ENCODE data around the gene ALMS1. TPM values are rescaled to one million over a fixed set of nuclear protein-coding genes. Genes with fewer than 3 reads are reported as not detected.

ALMS1 gene
- total RNA-seq, 8 experiments from 2014 or later: 8.1 to 60.2 (median 39.2) TPM

DNA sequence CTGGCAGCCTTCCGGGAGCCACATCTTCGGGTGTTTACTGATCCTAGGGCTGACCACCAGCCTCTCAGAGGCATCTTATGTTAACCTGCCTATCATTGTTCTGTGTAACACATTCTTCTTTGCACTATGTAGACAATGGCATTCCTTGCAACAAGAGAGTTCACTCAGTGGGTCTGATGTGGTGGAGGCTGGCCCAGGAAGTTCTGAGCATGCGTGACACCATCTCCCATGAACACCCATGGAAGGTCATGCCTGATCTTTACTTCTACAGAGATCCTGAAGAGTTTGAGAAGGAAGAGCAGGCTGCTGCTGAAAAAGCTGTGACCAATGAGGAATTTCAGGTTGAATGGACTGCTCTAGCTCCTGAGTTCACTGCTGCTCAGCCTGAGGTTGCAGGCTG lies 15.3 kb upstream of the ALMS1 start:
- Histone ChIP-seq H3K27ac (no peak overlapping the region), H3K4me1 (replicated peaks in 1 of 2) (no peaks in the 10 kb centered on the region), H3K4me3 (no peak overlapping the region)
- WGBS, 10 experiments: 45 to 60% methylated on average over 1 to 2 of the region's 3 CpGs; no CpG with 5 or more reads in 8 of the 10 experiments
- in situ Hi-C loops (cut with MboI; ENCODE audit: low pct_unique_long_range_greater_than_20kb in 2 of 9, low sequenced_read_pairs in 9 of 9, unreplicated experiment in 9 of 9): no loop called here
- no peak for ATAC-seq (replicated peaks in 6 of 8)

DNA sequence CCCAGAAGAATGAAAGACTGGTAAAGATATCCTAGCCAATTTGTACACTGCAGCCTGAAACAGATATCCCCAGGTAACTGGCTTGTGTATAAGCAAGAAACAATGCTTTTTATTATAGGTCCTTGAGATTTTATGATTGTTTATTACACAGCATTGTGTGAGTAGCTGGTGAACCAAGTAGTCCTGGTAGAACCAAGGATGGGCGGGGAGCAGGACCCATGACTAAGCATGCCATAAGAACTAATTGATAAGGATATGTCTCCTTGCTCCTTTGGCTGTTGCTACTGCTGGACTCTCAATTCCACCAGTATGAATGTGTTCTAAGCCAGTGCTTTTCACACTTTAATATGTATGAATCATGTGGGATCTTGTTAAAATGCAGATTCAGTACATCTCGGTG lies 12.3 kb upstream of the ALMS1 start:
- H3K4me3 ChIP-seq: no peak overlapping the region
- 0 to 80% (median 43%) methylated on average over 1 to 2 of the region's 2 CpGs; no CpG with 5 or more reads in 2 of the 10 experiments for WGBS, 10 experiments
- H3K27ac ChIP-seq: no peak overlapping the region
- in situ Hi-C loops (cut with MboI; ENCODE audit: low pct_unique_long_range_greater_than_20kb in 2 of 9, low sequenced_read_pairs in 9 of 9, unreplicated experiment in 9 of 9): no loop called here
- ATAC-seq (replicated peaks in 6 of 8): peak in 1 of 8 experiments; percentile 18
- no peaks in the 10 kb centered on the region for H3K4me1 ChIP-seq (replicated peaks in 1 of 2)

- no peak overlapping the region for H3K4me3 ChIP-seq
- no peak overlapping the region for H3K27ac ChIP-seq
- no peaks in the 10 kb centered on the region for H3K4me1 ChIP-seq (replicated peaks in 1 of 2)
- peak in 2 of 8 experiments; percentile 74 to 77 for ATAC-seq (replicated peaks in 6 of 8)
- WGBS, 10 experiments: 0 to 33% (median 18%) methylated on average over 1 of the region's 1 CpG; no CpG with 5 or more reads in 4 of the 10 experiments
- in situ Hi-C loops (cut with MboI; ENCODE audit: low pct_unique_long_range_greater_than_20kb in 2 of 9, low sequenced_read_pairs in 9 of 9, unreplicated experiment in 9 of 9): no loop called here
Observed at GRCh38 chr2:73374269-73374668, 11.4 kb upstream of the ALMS1 start.

DNA sequence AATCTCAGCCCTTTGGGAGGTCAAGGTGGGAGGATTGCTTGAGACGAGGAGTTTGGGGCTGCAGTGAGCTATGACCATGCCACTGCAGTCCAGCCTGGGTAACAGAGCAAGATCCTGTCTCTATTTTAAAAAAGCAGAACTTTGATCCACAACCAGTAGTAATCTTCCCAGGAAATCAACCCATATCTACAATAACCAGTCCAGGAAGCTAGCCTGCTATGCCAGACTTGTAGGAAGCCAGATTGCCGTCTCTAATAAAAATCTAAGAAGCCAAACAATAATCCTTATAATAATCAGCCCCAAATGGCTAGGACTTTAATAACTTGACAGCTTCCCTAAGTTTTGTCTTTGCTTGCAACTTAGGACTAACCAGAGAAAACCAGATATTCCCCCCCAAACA lies 9.0 kb upstream of the ALMS1 start:
- H3K4me3 ChIP-seq: no peak overlapping the region
- 50 to 88% (median 77%) methylated on average over 1 to 2 of the region's 2 CpGs; no CpG with 5 or more reads in 6 of the 10 experiments for WGBS, 10 experiments
- ATAC-seq (replicated peaks in 6 of 8): no peak
- in situ Hi-C loops (cut with MboI; ENCODE audit: low pct_unique_long_range_greater_than_20kb in 2 of 9, low sequenced_read_pairs in 9 of 9, unreplicated experiment in 9 of 9): no loop called here
- H3K4me1 ChIP-seq (replicated peaks in 1 of 2): no peaks in the 10 kb centered on the region
- H3K27ac ChIP-seq: no peak overlapping the region

GRCh38 chr2:73383036-73383435 lies 2.6 kb upstream of the ALMS1 start:
- ATAC-seq (replicated peaks in 6 of 8): no peak
- in situ Hi-C loops (cut with MboI; ENCODE audit: low pct_unique_long_range_greater_than_20kb in 2 of 9, low sequenced_read_pairs in 9 of 9, unreplicated experiment in 9 of 9): no loop called here
- H3K4me3 ChIP-seq: no peak overlapping the region
- peaks cover 6 to 7% of the 10 kb centered on the region in 2 donors for H3K4me1 ChIP-seq (replicated peaks in 1 of 2)
- WGBS, 10 experiments: 45 to 83% (median 72%) methylated on average over 2 to 3 of the region's 3 CpGs
- H3K27ac ChIP-seq: no peak overlapping the region

- Histone ChIP-seq H3K27ac (peak overlapping the region; percentile 55 to 70), H3K4me1 (replicated peaks in 1 of 2) (peaks cover 6 to 7% of the 10 kb centered on the region in 2 donors), H3K4me3 (peak overlapping the region; percentile 66 to 91 (median 76))
- no peak for ATAC-seq (replicated peaks in 6 of 8)
- 0 to 20% (median 8%) methylated on average over 1 to 8 of the region's 9 CpGs for WGBS, 10 experiments
- in situ Hi-C loops (cut with MboI; ENCODE audit: low pct_unique_long_range_greater_than_20kb in 2 of 9, low sequenced_read_pairs in 9 of 9, unreplicated experiment in 9 of 9): no loop called here
Observed at GRCh38 chr2:73385123-73385503, 523 bp upstream of the ALMS1 start.

DNA sequence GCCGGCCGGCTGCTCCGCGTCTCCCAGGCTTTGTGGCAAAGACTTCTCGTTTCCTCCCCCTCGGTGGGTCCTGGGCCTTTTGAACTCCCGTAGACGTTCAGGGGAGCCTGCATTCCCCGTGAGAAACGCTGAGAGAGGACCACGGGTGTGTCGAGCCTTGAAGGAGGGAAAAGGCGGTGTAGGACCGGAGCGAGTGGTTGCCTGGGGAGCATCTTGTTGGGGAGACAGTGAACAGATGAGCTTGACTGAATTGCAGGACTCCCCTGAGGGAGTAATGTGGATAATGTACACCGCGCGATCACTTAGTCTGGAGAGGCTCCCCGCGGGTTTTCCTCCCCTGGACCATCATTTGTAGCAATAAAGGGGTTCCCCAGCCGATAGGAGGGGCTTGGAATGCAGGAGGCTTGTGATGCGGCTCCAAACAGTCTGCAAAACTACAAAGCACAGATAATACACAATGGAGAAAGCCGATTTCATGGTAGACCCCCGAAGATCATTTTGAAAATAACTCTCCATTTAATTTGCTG lies 769 bp downstream of the ALMS1 start:
- WGBS, 10 experiments: 0% methylated on average over 1 to 12 of the region's 24 CpGs; no CpG with 5 or more reads in 2 of the 10 experiments
- in situ Hi-C loops (cut with MboI; ENCODE audit: low pct_unique_long_range_greater_than_20kb in 2 of 9, low sequenced_read_pairs in 9 of 9, unreplicated experiment in 9 of 9): no loop called here

DNA sequence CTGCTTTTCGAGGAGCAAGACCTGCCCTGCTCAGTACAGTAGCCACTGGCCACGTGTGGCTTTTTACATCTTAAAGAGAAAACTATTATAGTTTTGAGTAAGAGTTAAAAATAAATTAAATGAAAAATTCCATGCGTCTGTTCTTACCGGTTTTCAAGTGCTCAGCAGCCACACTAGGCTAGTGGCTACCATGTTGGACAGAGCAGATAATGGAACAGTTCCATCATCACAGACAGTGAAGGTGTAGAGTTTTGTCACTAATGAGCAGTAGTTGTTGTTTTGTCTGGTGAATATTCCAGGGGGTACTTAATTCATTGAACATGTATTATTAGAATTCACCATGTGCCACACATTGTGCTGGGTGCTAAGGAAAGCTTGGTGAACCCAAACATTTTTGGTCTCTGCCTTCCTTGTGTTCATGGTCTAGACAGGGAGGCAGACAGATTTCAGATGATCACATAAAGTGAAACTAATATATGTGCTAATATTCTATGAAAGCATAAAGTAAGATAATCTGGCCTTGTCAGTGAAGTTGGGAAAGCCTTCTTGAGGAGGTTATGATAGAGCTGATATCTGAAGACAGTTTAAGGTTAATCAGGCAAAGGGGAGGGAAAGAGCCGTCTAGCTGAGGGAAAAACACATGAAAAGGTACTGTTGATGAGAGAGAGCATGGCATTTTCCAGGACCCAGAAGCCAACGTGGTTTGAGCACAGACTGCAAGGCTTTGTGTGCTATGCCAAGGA lies 1.4 kb downstream of the ALMS1 start:
- 7 to 30% (median 13%) methylated on average over 2 to 6 of the region's 6 CpGs; no CpG with 5 or more reads in 3 of the 10 experiments for WGBS, 10 experiments
- no peak overlapping the region for H3K27ac ChIP-seq

More for the DNA sequence above, 769 bp downstream of the ALMS1 start:
- Histone ChIP-seq H3K27ac (peak overlapping the region; percentile 76 to 85), H3K4me1 (replicated peaks in 1 of 2) (peaks cover 6 to 7% of the 10 kb centered on the region in 2 donors), H3K4me3 (peak overlapping the region; percentile 66 to 91 (median 76))
- ATAC-seq (replicated peaks in 6 of 8): peak; percentile 3 to 22 (median 13)

GRCh38 chr2:73402386-73403103 lies 16.9 kb downstream of the ALMS1 start:
- no peak overlapping the region for H3K4me3 ChIP-seq
- no peak overlapping the region for H3K27ac ChIP-seq
- in situ Hi-C loops (cut with MboI; ENCODE audit: low pct_unique_long_range_greater_than_20kb in 2 of 9, low sequenced_read_pairs in 9 of 9, unreplicated experiment in 9 of 9): no loop called here
- 84 to 100% (median 98%) methylated on average over 3 to 9 of the region's 9 CpGs for WGBS, 10 experiments
- no peaks in the 10 kb centered on the region for H3K4me1 ChIP-seq (replicated peaks in 1 of 2)
- no peak for ATAC-seq (replicated peaks in 6 of 8)

More for the DNA sequence above, 1.4 kb downstream of the ALMS1 start:
- in situ Hi-C loops (cut with MboI; ENCODE audit: low pct_unique_long_range_greater_than_20kb in 2 of 9, low sequenced_read_pairs in 9 of 9, unreplicated experiment in 9 of 9): no loop called here
- Histone ChIP-seq H3K4me1 (replicated peaks in 1 of 2) (peaks cover 6 to 7% of the 10 kb centered on the region in 2 donors), H3K4me3 (peak overlapping the region; percentile 66 to 91 (median 76))
- no peak for ATAC-seq (replicated peaks in 6 of 8)

DNA sequence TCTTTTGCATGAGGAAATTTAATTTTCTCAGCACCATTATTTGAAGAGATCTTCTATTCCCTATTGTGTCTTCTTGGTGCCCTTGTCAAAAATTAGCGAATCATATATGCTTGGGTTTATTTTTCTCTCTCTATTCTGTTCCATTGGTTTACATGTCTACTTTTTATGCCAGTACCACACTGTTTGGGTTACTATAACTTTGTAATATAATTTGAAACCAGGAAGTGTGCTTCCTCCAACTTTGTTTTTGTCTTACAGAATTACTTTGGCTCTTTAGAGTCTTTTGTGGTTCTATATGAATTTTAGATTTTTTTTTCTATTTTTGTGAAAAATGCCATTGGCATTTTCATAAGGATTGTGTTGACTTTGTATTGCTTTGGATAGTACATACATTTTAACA lies 17.6 kb downstream of the ALMS1 start:
- ATAC-seq (replicated peaks in 6 of 8): no peak
- in situ Hi-C loops (cut with MboI; ENCODE audit: low pct_unique_long_range_greater_than_20kb in 2 of 9, low sequenced_read_pairs in 9 of 9, unreplicated experiment in 9 of 9): no loop called here
- H3K4me3 ChIP-seq: no peak overlapping the region
- no peaks in the 10 kb centered on the region for H3K4me1 ChIP-seq (replicated peaks in 1 of 2)
- H3K27ac ChIP-seq: no peak overlapping the region
- 80 to 100% (median 92%) methylated on average over 1 of the region's 1 CpG; no CpG with 5 or more reads in 2 of the 10 experiments for WGBS, 10 experiments

DNA sequence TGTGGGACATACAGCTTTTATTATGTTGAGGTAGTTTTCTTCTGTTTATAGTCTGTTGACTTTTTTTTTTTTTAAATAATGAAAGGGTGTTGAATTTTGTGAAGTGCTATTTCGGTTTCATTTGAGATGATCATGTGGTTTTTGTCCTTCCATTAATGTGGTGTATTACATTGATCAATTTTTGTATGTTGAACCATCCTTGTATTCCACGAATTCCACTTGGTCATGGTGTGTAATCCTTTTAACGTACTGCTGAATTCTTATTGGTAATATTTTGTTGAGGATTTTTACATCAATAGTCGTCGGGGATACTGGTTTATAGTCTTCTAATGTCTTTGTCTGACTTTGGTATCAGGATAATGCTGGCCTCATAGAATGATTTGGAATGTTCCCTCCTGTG lies 18.8 kb downstream of the ALMS1 start:
- H3K4me3 ChIP-seq: no peak overlapping the region
- H3K27ac ChIP-seq: no peak overlapping the region
- 52 to 100% (median 94%) methylated on average over 1 to 5 of the region's 5 CpGs; no CpG with 5 or more reads in 1 of the 10 experiments for WGBS, 10 experiments
- no peaks in the 10 kb centered on the region for H3K4me1 ChIP-seq (replicated peaks in 1 of 2)
- in situ Hi-C loops (cut with MboI; ENCODE audit: low pct_unique_long_range_greater_than_20kb in 2 of 9, low sequenced_read_pairs in 9 of 9, unreplicated experiment in 9 of 9): no loop called here
- no peak for ATAC-seq (replicated peaks in 6 of 8)

GRCh38 chr2:73406996-73407395 lies 21.4 kb downstream of the ALMS1 start:
- ATAC-seq (replicated peaks in 6 of 8): no peak
- 67 to 100% (median 81%) methylated on average over 1 to 2 of the region's 2 CpGs; no CpG with 5 or more reads in 4 of the 10 experiments for WGBS, 10 experiments
- H3K4me1 ChIP-seq (replicated peaks in 1 of 2): no peaks in the 10 kb centered on the region
- no peak overlapping the region for H3K4me3 ChIP-seq
- in situ Hi-C loops (cut with MboI; ENCODE audit: low pct_unique_long_range_greater_than_20kb in 2 of 9, low sequenced_read_pairs in 9 of 9, unreplicated experiment in 9 of 9): no loop called here
- no peak overlapping the region for H3K27ac ChIP-seq

DNA sequence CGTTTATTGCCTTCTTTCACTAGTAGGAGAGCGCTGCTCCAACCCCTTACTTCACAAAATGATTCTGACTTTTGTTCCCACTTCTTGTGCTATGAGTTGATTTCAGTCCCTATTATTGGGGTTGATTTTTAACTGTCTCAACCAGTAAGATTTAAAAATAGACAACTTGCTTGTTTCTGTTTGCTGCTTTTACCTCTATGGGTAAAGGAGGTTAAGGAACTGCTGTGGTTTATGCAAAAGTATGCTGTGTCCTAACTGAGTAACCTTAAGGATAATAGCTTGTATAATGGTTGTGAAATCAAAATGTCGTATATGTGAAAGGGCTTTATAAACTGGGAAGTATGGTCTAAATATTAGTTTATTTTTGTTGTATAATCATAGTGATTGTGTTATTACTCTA lies 22.6 kb downstream of the ALMS1 start:
- ATAC-seq (replicated peaks in 6 of 8): no peak
- in situ Hi-C loops (cut with MboI; ENCODE audit: low pct_unique_long_range_greater_than_20kb in 2 of 9, low sequenced_read_pairs in 9 of 9, unreplicated experiment in 9 of 9): no loop called here
- no peaks in the 10 kb centered on the region for H3K4me1 ChIP-seq (replicated peaks in 1 of 2)
- no peak overlapping the region for H3K27ac ChIP-seq
- WGBS, 10 experiments: 33 to 100% (median 78%) methylated on average over 1 to 3 of the region's 3 CpGs; no CpG with 5 or more reads in 1 of the 10 experiments
- no peak overlapping the region for H3K4me3 ChIP-seq
